Measurements from ENCODE around the gene RAB1A.

DNA sequence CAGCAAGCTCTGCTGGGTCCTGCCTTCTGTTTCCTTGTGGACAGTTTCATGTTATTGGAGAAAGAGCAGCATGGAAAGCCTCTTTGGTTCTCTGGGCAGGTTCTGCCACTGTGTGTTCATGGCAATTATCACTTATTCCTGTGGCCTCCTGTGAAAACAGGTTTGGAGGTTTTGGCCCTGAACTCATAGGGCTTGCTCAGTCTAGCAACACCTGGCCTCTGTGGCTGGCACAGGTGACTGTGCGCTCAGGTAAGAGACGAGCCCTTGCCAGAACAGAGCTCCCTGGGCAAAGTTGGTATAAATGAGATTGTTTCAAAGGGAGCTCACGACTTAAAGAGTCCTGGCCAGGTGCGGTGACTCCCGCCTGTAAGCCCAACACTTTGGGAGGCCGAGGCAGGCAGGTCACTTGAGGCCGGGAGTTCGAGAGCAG lies 68.0 kb downstream of the RAB1A start:
- TF ChIP-seq, protein P1, sequence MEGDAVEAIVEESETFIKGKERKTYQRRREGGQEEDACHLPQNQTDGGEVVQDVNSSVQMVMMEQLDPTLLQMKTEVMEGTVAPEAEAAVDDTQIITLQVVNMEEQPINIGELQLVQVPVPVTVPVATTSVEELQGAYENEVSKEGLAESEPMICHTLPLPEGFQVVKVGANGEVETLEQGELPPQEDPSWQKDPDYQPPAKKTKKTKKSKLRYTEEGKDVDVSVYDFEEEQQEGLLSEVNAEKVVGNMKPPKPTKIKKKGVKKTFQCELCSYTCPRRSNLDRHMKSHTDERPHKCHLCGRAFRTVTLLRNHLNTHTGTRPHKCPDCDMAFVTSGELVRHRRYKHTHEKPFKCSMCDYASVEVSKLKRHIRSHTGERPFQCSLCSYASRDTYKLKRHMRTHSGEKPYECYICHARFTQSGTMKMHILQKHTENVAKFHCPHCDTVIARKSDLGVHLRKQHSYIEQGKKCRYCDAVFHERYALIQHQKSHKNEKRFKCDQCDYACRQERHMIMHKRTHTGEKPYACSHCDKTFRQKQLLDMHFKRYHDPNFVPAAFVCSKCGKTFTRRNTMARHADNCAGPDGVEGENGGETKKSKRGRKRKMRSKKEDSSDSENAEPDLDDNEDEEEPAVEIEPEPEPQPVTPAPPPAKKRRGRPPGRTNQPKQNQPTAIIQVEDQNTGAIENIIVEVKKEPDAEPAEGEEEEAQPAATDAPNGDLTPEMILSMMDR (IDR thresholded peaks at IDR 0.05; ENCODE audit: insufficient read depth, low read depth, low read length): no peak
- no peak for TF ChIP-seq EZH2 (IDR thresholded peaks at IDR 0.05; ENCODE audit: insufficient read depth, low read length)

All from astrocyte (in vitro differentiated cells and primary cell).